ENCODE results near the gene CFAP126.
A peak's percentile ranks its signal among the peaks of the same experiment; 100 is the strongest.

CFAP126 gene

DNA sequence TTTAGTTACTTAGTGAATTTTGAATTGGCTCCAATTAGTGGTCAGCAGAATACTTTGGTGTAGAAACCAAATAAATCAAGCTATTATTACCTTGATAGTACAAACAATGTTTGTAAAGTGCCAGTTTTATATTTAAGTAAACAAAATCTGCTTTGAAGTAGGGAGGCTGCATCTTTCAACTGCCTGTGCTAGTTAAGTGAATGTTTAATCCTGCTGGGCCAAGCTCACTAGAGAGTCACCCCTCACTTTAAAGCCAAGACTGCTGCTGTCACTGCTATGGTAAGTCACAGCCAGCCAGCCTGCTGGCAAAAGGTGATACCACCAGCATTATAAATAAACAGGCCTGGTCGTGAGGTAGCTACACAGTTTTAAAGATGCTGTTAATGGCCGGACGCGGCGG, 10.3 kb upstream of the CFAP126 start:
- Histone ChIP-seq H3K4me3 (ENCODE audit: low read depth in 1 of 2, low read length in 2 of 2) (no peak overlapping the region), H3K9ac (ENCODE audit: low read length) (no peak overlapping the region), H3K4me1 (ENCODE audit: insufficient read depth, low read length) (peaks cover 4% of the 10 kb centered on the region), H3K27me3 (ENCODE audit: control insufficient read depth in 1 of 2, insufficient read depth in 2 of 2, low read length in 2 of 2) (no peaks in the 10 kb centered on the region), H3K36me3 (ENCODE audit: insufficient read depth, low read length) (no peaks in the 10 kb centered on the region), H3K27ac (ENCODE audit: low read depth, low read length) (no peak overlapping the region), H3K9me3 (ENCODE audit: low read length) (no peaks in the 10 kb centered on the region)

DNA sequence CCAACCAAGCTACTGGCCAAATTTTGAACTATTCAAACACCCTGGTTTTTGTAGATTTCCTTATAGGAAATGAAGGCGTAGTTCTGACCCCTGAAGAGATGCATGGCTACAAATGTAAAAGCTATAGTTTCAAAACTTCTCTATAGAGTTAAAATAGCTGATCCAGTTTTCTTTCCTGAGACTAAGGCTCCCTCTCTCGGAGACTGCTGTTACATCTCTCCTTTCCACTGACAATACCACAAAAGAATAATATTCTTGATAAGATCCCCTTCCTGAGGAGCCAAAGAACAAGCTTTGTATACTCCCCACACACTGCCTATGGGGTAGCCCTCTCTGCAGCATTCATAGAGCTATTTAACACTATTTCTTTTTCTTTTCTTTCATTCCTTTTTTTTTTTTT, 6.7 kb upstream of the CFAP126 start:
- no peak overlapping the region for H3K27ac ChIP-seq (ENCODE audit: low read depth, low read length)
- no peaks in the 10 kb centered on the region for H3K4me1 ChIP-seq (ENCODE audit: insufficient read depth, low read length)
- no peak overlapping the region for H3K9ac ChIP-seq (ENCODE audit: low read length)
- H3K4me3 ChIP-seq (ENCODE audit: low read depth in 1 of 2, low read length in 2 of 2): no peak overlapping the region
- no peaks in the 10 kb centered on the region for H3K9me3 ChIP-seq (ENCODE audit: low read length)
- H3K27me3 ChIP-seq (ENCODE audit: control insufficient read depth in 1 of 2, insufficient read depth in 2 of 2, low read length in 2 of 2): no peaks in the 10 kb centered on the region
- H3K36me3 ChIP-seq (ENCODE audit: insufficient read depth, low read length): no peaks in the 10 kb centered on the region

DNA sequence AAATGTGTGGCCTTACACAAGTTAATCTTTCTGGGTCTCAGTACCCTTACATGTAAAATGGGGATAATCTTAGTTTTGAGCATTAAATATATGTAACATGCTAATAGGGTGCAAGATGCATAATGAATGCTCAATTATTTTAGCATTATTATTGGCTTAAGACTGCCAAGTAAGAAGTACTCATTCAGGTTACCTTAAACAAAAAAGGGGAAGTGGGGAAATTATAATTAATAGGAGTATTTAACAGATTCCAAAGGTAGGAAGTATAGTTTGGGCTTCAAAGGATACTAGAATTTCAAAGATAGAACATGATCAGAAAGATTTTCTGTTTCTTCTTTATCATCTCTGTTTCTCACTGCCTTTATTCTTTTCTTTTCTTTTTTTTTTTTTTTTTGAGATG, 5.8 kb upstream of the CFAP126 start:
- Histone ChIP-seq H3K27ac (ENCODE audit: low read depth, low read length) (no peak overlapping the region), H3K9me3 (ENCODE audit: low read length) (no peaks in the 10 kb centered on the region), H3K36me3 (ENCODE audit: insufficient read depth, low read length) (no peaks in the 10 kb centered on the region)

DNA sequence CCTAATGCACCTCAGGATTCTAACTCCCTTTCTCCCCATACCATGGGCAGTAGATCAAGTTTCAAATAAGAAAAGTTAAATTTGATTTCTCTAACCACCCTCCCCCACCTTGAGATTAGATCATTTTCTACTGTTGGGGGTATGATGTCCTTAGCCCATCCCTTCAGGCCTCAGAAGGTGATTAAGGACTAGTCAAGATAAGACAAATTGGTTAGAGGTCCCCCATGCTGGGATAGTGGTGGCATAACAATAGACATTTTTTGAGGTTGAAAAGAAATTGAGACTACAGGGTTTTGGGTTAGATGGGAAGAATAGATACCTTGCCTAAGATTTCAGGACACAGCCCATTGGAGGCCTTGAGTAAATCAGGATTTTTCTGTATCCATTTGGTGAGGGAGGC, 2.5 kb downstream of the CFAP126 start:
- Histone ChIP-seq H3K4me1 (ENCODE audit: insufficient read depth, low read length) (peaks cover 3% of the 10 kb centered on the region), H3K27me3 (ENCODE audit: control insufficient read depth in 1 of 2, insufficient read depth in 2 of 2, low read length in 2 of 2) (no peaks in the 10 kb centered on the region), H3K36me3 (ENCODE audit: insufficient read depth, low read length) (no peaks in the 10 kb centered on the region), H3K4me3 (ENCODE audit: low read depth in 1 of 2, low read length in 2 of 2) (no peak overlapping the region), H3K9ac (ENCODE audit: low read length) (no peak overlapping the region), H3K27ac (ENCODE audit: low read depth, low read length) (no peak overlapping the region), H3K9me3 (ENCODE audit: low read length) (no peaks in the 10 kb centered on the region)

More for the DNA sequence above, 5.8 kb upstream of the CFAP126 start:
- Histone ChIP-seq H3K27me3 (ENCODE audit: control insufficient read depth in 1 of 2, insufficient read depth in 2 of 2, low read length in 2 of 2) (no peaks in the 10 kb centered on the region), H3K4me1 (ENCODE audit: insufficient read depth, low read length) (no peaks in the 10 kb centered on the region), H3K4me3 (ENCODE audit: low read depth in 1 of 2, low read length in 2 of 2) (no peak overlapping the region), H3K9ac (ENCODE audit: low read length) (no peak overlapping the region)

DNA sequence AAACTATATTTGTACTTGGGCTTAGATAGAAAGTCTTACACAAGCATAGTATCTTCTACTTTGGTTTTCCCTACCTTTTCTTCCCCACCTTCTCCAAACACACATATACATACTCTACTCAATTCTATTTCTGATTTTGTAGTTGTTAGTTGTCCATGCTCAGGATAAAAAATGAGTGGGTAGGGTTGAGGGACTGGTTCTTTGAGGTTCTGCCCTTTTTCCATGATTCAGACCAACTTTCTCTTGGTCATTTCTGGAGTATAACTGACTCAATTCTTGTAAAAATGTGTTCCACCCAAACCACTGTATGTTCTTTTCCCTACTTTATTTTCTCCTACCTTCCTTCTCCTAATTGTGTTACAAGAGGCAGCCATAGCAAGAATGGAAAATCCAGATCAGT, 3.3 kb downstream of the CFAP126 start:
- no peak overlapping the region for H3K9ac ChIP-seq (ENCODE audit: low read length)
- no peaks in the 10 kb centered on the region for H3K27me3 ChIP-seq (ENCODE audit: control insufficient read depth in 1 of 2, insufficient read depth in 2 of 2, low read length in 2 of 2)
- H3K9me3 ChIP-seq (ENCODE audit: low read length): no peaks in the 10 kb centered on the region
- no peak overlapping the region for H3K4me3 ChIP-seq (ENCODE audit: low read depth in 1 of 2, low read length in 2 of 2)
- peaks cover 3% of the 10 kb centered on the region for H3K4me1 ChIP-seq (ENCODE audit: insufficient read depth, low read length)
- no peaks in the 10 kb centered on the region for H3K36me3 ChIP-seq (ENCODE audit: insufficient read depth, low read length)
- H3K27ac ChIP-seq (ENCODE audit: low read depth, low read length): no peak overlapping the region

DNA sequence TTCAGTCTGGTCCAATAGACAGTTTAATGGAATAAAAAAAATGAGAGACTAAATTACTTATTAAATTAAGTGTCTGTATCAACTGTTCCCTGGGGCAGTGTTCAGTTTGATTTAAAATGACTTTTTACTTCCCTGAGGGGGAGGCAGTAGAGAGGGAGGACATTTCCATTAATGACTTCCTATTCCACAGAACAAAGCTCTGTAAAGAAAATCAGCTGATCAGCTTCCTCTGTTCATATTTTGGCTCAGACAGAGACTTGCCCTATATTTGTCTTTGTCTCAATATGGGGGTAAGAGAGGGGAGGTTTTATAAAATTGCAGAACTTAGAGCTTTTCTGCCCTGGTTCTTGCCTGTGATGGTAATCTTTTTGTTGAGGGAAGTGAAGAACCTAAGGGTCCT, 8.4 kb downstream of the CFAP126 start:
- Histone ChIP-seq H3K27ac (ENCODE audit: low read depth, low read length) (peak overlapping the region; percentile 34), H3K36me3 (ENCODE audit: insufficient read depth, low read length) (peaks cover 9% of the 10 kb centered on the region), H3K4me1 (ENCODE audit: insufficient read depth, low read length) (no peaks in the 10 kb centered on the region), H3K27me3 (ENCODE audit: control insufficient read depth in 1 of 2, insufficient read depth in 2 of 2, low read length in 2 of 2) (no peaks in the 10 kb centered on the region), H3K9me3 (ENCODE audit: low read length) (no peaks in the 10 kb centered on the region), H3K4me3 (ENCODE audit: low read depth in 1 of 2, low read length in 2 of 2) (no peak overlapping the region), H3K9ac (ENCODE audit: low read length) (no peak overlapping the region)

DNA sequence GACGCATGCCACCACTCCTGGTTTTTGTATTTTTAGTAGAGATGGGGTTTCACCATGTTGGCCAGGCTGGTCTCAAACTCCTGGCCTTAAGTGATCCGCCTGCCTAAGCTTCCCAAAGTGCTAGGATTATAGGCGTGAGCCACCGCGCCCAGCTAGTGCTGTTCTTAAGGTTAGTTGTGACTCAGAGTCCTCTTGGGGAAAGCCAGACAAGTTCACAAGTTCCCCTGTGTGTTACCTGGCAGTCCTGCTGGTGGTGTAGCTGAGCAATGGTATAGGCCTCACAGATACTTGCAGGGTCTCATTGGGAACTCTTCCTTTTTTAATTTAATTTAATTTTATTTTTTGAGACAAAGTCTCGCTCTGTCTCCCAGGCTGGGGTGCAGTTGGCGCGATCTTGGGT, 10.6 kb downstream of the CFAP126 start:
- Histone ChIP-seq H3K4me1 (ENCODE audit: insufficient read depth, low read length) (no peaks in the 10 kb centered on the region), H3K4me3 (ENCODE audit: low read depth in 1 of 2, low read length in 2 of 2) (no peak overlapping the region), H3K9ac (ENCODE audit: low read length) (no peak overlapping the region)

DNA sequence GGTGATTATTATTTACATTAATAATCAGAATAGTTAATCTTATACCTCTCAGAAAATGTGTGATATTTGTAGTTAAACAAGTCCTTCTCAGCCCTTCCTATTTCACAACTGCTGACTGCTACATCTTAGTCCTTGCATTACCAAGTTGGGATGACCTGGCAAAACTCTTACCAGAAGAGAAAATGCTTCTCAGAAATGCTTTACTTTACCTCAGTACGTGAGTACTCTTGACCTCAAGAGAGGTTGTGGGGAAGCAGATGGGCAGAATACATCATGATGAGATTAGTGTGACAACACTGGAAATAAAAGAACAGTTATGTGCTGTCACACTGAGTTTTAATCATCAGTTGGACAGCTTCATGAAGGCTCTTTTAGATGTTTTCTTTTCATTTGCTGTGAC, 16.2 kb downstream of the CFAP126 start:
- Histone ChIP-seq H3K9ac (ENCODE audit: low read length) (no peak overlapping the region), H3K9me3 (ENCODE audit: low read length) (no peaks in the 10 kb centered on the region), H3K27me3 (ENCODE audit: control insufficient read depth in 1 of 2, insufficient read depth in 2 of 2, low read length in 2 of 2) (no peaks in the 10 kb centered on the region), H3K27ac (ENCODE audit: low read depth, low read length) (no peak overlapping the region), H3K4me1 (ENCODE audit: insufficient read depth, low read length) (no peaks in the 10 kb centered on the region), H3K36me3 (ENCODE audit: insufficient read depth, low read length) (no peaks in the 10 kb centered on the region), H3K4me3 (ENCODE audit: low read depth in 1 of 2, low read length in 2 of 2) (no peak overlapping the region)

More for the DNA sequence above, 10.6 kb downstream of the CFAP126 start:
- Histone ChIP-seq H3K9me3 (ENCODE audit: low read length) (no peaks in the 10 kb centered on the region), H3K27me3 (ENCODE audit: control insufficient read depth in 1 of 2, insufficient read depth in 2 of 2, low read length in 2 of 2) (no peaks in the 10 kb centered on the region), H3K36me3 (ENCODE audit: insufficient read depth, low read length) (peaks cover 9% of the 10 kb centered on the region), H3K27ac (ENCODE audit: low read depth, low read length) (no peak overlapping the region)

DNA sequence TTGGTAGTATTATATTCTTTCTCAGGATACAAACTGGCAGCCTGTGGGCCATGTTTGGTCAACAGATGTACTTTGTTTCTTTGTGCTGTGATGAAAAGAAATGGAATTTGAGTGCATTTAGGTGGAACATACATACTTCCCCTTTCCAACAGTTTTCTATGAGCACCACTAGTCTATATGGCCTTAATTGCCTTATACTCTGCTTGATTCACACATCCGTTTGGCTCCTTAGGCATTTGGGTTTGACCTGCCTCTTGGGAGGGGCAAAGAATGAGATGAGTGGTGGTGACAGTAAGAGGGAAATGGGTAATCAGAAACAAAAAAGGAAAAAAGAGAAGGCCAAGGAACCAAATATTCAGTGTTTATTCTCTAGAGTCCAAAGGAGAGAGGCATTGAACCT, 17.0 kb downstream of the CFAP126 start:
- Histone ChIP-seq H3K36me3 (ENCODE audit: insufficient read depth, low read length) (no peaks in the 10 kb centered on the region), H3K27ac (ENCODE audit: low read depth, low read length) (no peak overlapping the region)

DNA sequence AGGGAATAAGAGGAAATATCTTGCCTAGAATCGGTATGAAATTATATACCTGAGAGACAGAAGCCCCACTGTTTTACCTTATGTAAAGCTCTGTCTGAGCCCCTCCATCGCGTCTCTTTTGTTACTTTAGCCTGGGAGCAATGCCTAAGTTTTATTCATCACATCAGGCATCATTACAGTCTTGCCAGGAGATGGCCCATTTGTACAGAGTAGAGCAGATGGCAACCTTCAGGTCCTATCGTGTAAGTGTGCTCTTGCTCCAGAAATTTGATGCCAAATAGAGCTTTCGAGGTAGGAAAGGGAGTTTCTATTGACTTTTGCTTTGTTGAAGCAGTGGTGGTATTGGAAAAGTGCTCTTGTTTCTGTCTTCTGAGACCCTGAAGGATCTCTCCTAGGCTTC, 24.9 kb downstream of the CFAP126 start:
- peaks cover 38% of the 10 kb centered on the region for H3K36me3 ChIP-seq (ENCODE audit: insufficient read depth, low read length)
- no peak overlapping the region for H3K27ac ChIP-seq (ENCODE audit: low read depth, low read length)
- no peak overlapping the region for H3K9ac ChIP-seq (ENCODE audit: low read length)
- no peaks in the 10 kb centered on the region for H3K4me1 ChIP-seq (ENCODE audit: insufficient read depth, low read length)
- no peaks in the 10 kb centered on the region for H3K9me3 ChIP-seq (ENCODE audit: low read length)
- no peaks in the 10 kb centered on the region for H3K27me3 ChIP-seq (ENCODE audit: control insufficient read depth in 1 of 2, insufficient read depth in 2 of 2, low read length in 2 of 2)
- H3K4me3 ChIP-seq (ENCODE audit: low read depth in 1 of 2, low read length in 2 of 2): no peak overlapping the region

More for the DNA sequence above, 17.0 kb downstream of the CFAP126 start:
- no peaks in the 10 kb centered on the region for H3K27me3 ChIP-seq (ENCODE audit: control insufficient read depth in 1 of 2, insufficient read depth in 2 of 2, low read length in 2 of 2)
- no peak overlapping the region for H3K9ac ChIP-seq (ENCODE audit: low read length)
- H3K9me3 ChIP-seq (ENCODE audit: low read length): no peaks in the 10 kb centered on the region
- no peak overlapping the region for H3K4me3 ChIP-seq (ENCODE audit: low read depth in 1 of 2, low read length in 2 of 2)
- H3K4me1 ChIP-seq (ENCODE audit: insufficient read depth, low read length): no peaks in the 10 kb centered on the region

DNA sequence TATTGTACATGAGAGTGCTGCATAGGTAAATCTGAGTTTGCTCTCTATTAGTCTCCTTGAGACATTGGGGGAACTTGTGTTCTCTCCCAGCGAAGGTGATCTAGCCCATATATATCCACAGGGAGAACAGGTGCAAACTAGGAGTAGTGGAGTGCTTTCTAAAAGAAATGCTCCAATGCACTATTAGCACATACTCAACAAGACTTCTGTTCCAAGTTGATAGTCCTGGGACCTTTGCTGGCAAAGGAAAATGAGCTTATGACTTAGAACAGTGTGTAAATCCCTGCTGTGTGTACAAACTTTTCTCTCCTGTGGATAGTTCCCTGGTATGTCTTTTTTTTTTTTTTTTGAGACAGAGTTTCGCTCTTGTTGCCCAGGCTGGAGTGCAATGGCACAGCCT, 25.5 kb downstream of the CFAP126 start:
- H3K36me3 ChIP-seq (ENCODE audit: insufficient read depth, low read length): peaks cover 44% of the 10 kb centered on the region
- no peak overlapping the region for H3K4me3 ChIP-seq (ENCODE audit: low read depth in 1 of 2, low read length in 2 of 2)
- H3K27me3 ChIP-seq (ENCODE audit: control insufficient read depth in 1 of 2, insufficient read depth in 2 of 2, low read length in 2 of 2): no peaks in the 10 kb centered on the region
- H3K4me1 ChIP-seq (ENCODE audit: insufficient read depth, low read length): no peaks in the 10 kb centered on the region
- H3K9me3 ChIP-seq (ENCODE audit: low read length): no peaks in the 10 kb centered on the region
- no peak overlapping the region for H3K27ac ChIP-seq (ENCODE audit: low read depth, low read length)
- H3K9ac ChIP-seq (ENCODE audit: low read length): no peak overlapping the region

DNA sequence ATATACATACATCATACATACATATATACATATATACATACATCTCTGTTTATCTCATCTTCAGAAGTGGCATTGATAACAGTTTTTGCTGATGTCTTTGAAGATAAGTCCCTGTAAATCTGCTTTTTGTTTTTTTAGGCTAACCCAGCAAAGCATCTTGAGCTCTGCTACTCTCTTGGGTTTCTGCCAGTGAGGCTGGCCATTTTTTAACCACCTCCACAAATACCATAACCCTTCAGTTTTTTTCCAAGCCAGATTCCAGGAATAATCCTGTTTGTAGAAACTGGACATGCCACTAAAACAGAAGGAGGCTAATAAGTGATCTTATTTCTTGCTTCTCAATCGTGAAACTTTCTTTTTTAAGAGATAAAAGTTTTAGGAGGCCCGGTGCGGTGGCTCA, 31.9 kb downstream of the CFAP126 start:
- H3K27ac ChIP-seq (ENCODE audit: low read depth, low read length): no peak overlapping the region
- peaks cover 64% of the 10 kb centered on the region for H3K36me3 ChIP-seq (ENCODE audit: insufficient read depth, low read length)
- no peaks in the 10 kb centered on the region for H3K9me3 ChIP-seq (ENCODE audit: low read length)
- H3K4me1 ChIP-seq (ENCODE audit: insufficient read depth, low read length): no peaks in the 10 kb centered on the region
- H3K4me3 ChIP-seq (ENCODE audit: low read depth in 1 of 2, low read length in 2 of 2): no peak overlapping the region
- no peak overlapping the region for H3K9ac ChIP-seq (ENCODE audit: low read length)
- no peaks in the 10 kb centered on the region for H3K27me3 ChIP-seq (ENCODE audit: control insufficient read depth in 1 of 2, insufficient read depth in 2 of 2, low read length in 2 of 2)
